DOHH2 (cell line): ENCODE measurements around the gene HAT1.

ENCODE experiments used
- H3F3A ChIP-seq: fragments of 200-600 bp; sonication (generic), shearing (Covaris generic); 2 replicates; pipeline ENCODE4 v1.6.0; 2016; ENCODE audit warnings: antibody characterized with exemption, mild to moderate bottlenecking; ENCODE audit not compliant: control insufficient read depth, insufficient read depth
- H3K27ac ChIP-seq: fragments of 200-600 bp; sonication (generic); 2 replicates; pipeline ENCODE4 v1.5.1; 2014; ENCODE audit warnings: low read depth, mild to moderate bottlenecking, low read length, moderate library complexity
- H3K27me3 ChIP-seq: fragments of 200-600 bp; sonication (generic); 2 replicates; pipeline ENCODE4 v1.6.1; 2014; ENCODE audit warnings: mild to moderate bottlenecking, low read length, mixed read lengths; ENCODE audit not compliant: control insufficient read depth
- H3K36me3 ChIP-seq: fragments of 200-600 bp; sonication (generic); 2 replicates; pipeline ENCODE4 v1.6.1; 2014; ENCODE audit warnings: mild to moderate bottlenecking, low read length, moderate library complexity, mixed read lengths; ENCODE audit not compliant: control insufficient read depth
- H3K4me1 ChIP-seq: fragments of 200-600 bp; sonication (generic); 2 replicates; pipeline ENCODE4 v1.6.1; 2014; ENCODE audit warnings: mild to moderate bottlenecking, low read length, mixed read lengths; ENCODE audit not compliant: control insufficient read depth
- H3K4me2 ChIP-seq: fragments of 200-600 bp; sonication (generic); 2 replicates; pipeline ENCODE4 v1.6.0; 2014; ENCODE audit warnings: mild to moderate bottlenecking, low read length, moderate library complexity
- H3K4me3 ChIP-seq: fragments of 200-600 bp; sonication (generic); 2 replicates; pipeline ENCODE4 v1.5.1; 2014; ENCODE audit warnings: mild to moderate bottlenecking, low read length, mixed read lengths
- H3K79me2 ChIP-seq: fragments of 200-600 bp; sonication (generic); 2 replicates; pipeline ENCODE4 v1.6.1; 2014; ENCODE audit warnings: mild to moderate bottlenecking, low read length, mixed read lengths; ENCODE audit not compliant: control insufficient read depth
- H3K9me2 ChIP-seq: fragments of 200-600 bp; sonication (generic); replicated peaks from 2 replicates; pipeline ENCODE4 v1.6.1; 2014; ENCODE audit warnings: mild to moderate bottlenecking, low read length, mixed read lengths; ENCODE audit not compliant: control insufficient read depth
- H3K9me3 ChIP-seq: fragments of 200-600 bp; sonication (generic); 2 replicates; pipeline ENCODE4 v1.6.1; 2014; ENCODE audit warnings: antibody characterized with exemption, low read length, mixed read lengths; ENCODE audit not compliant: control insufficient read depth, insufficient read depth
- H4K20me1 ChIP-seq: fragments of 200-600 bp; sonication (generic); 2 replicates; pipeline ENCODE4 v1.6.0; 2014; ENCODE audit warnings: low read depth, mild to moderate bottlenecking, antibody characterized with exemption, low read length, moderate library complexity; ENCODE audit not compliant: control insufficient read depth, insufficient read depth
- CTCF ChIP-seq: fragments of 200-600 bp; sonication (generic); IDR thresholded peaks from one replicate; pipeline ENCODE4 v1.5.1; 2014; ENCODE audit warnings: antibody characterized with exemption, mild to moderate bottlenecking, low read depth, low read length; ENCODE audit not compliant: poor library complexity, severe bottlenecking
- EZH2phosphoT487 ChIP-seq: fragments of 200-600 bp; sonication (generic); IDR thresholded peaks from 2 replicates; pipeline ENCODE4 v1.6.1; 2017; ENCODE audit warnings: borderline replicate concordance, mild to moderate bottlenecking, antibody characterized with exemption, low read length, moderate library complexity, mixed read lengths

HAT1 gene, protein sequence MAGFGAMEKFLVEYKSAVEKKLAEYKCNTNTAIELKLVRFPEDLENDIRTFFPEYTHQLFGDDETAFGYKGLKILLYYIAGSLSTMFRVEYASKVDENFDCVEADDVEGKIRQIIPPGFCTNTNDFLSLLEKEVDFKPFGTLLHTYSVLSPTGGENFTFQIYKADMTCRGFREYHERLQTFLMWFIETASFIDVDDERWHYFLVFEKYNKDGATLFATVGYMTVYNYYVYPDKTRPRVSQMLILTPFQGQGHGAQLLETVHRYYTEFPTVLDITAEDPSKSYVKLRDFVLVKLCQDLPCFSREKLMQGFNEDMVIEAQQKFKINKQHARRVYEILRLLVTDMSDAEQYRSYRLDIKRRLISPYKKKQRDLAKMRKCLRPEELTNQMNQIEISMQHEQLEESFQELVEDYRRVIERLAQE

GRCh38 chr2:171922230-171923022 lies at the start of gene HAT1:
Gene HAT1, plus strand, starts transcription at chr2:171922461. Its CDS starts 40 bp downstream, at chr2:171922501.
- Histone ChIP-seq H3K36me3 (peaks cover 34% of the 10 kb centered on the region), H3F3A (no peaks in the 10 kb centered on the region), H3K27me3 (no peaks in the 10 kb centered on the region), H3K79me2 (peaks cover 49% of the 10 kb centered on the region), H3K4me2 (peak within 1 kb of the TSS; percentile 91), H3K9me2 (no peaks in the 10 kb centered on the region), H3K4me1 (peaks cover 21% of the 10 kb centered on the region), H3K27ac (peak within 1 kb of the TSS; percentile 41), H4K20me1 (no peaks in the 10 kb centered on the region), H3K9me3 (no peaks in the 10 kb centered on the region), H3K4me3 (peak within 1 kb of the TSS; percentile 83)
- TF ChIP-seq CTCF, result no peak
- no peak for TF ChIP-seq EZH2phosphoT487

DNA sequence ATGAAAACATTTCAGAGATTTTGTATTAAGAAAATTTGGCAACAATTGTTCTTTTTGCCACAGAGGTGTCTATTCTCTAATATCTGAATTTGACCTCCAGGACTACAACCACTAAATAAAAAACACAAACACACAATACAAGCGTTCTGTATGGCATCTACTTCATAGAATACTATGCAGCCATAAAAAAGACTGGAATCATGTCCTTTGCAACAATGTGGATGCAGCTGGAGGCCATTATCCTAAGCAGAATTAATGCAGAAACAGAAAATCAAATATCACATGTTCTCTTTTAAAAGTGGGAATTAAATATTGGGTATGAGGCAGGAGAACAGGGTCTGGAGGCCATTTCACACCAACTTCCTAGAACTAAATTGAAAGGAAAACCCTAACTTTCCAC lies 47.7 kb upstream of the HAT1 start:
- H3K4me2 ChIP-seq, result no peak overlapping the region
- H3K9me3 ChIP-seq, result no peaks in the 10 kb centered on the region
- H3K9me2 ChIP-seq, result no peaks in the 10 kb centered on the region
- H3K27ac ChIP-seq, result no peak overlapping the region
- no peak overlapping the region for H3K4me3 ChIP-seq
- peaks cover 69% of the 10 kb centered on the region for H3K79me2 ChIP-seq
- TF ChIP-seq EZH2phosphoT487 (no peak), CTCF (no peak)
- no peaks in the 10 kb centered on the region for H3K4me1 ChIP-seq
- no peaks in the 10 kb centered on the region for H3F3A ChIP-seq
- no peaks in the 10 kb centered on the region for H3K27me3 ChIP-seq
- no peaks in the 10 kb centered on the region for H4K20me1 ChIP-seq
- peaks cover 37% of the 10 kb centered on the region for H3K36me3 ChIP-seq

- peaks cover 68% of the 10 kb centered on the region for H3K79me2 ChIP-seq
- H3K27ac ChIP-seq, result no peak overlapping the region
- no peaks in the 10 kb centered on the region for H3K9me2 ChIP-seq
- H3K9me3 ChIP-seq, result no peaks in the 10 kb centered on the region
- H3K27me3 ChIP-seq, result no peaks in the 10 kb centered on the region
- peaks cover 34% of the 10 kb centered on the region for H3K36me3 ChIP-seq
- no peak overlapping the region for H3K4me3 ChIP-seq
- TF ChIP-seq EZH2phosphoT487, result no peak
- no peak for TF ChIP-seq CTCF
- no peaks in the 10 kb centered on the region for H3K4me1 ChIP-seq
- no peaks in the 10 kb centered on the region for H3F3A ChIP-seq
- no peaks in the 10 kb centered on the region for H4K20me1 ChIP-seq
- no peak overlapping the region for H3K4me2 ChIP-seq
Measured at GRCh38 chr2:171874963-171875362, 47.3 kb upstream of the HAT1 start.
